SJSA1 (cell line): Measurements from ENCODE around the gene TMEM30B. TPM values are rescaled to one million over a fixed set of nuclear protein-coding genes. Genes with fewer than 3 reads are reported as not detected.
"Not testable (repeated sequence)": the region's sequence is repeated elsewhere in the genome, so short reads cannot be mapped to it uniquely, and the experiment has no call there.

Experiments
- DNase-seq, 2 experiments: peaks; one replicate each; pipeline ENCODE4 v3.0.0-alpha.2; 2015 to 2020; ENCODE audit warnings: low spot score in 2 of 2, low read depth in 1 of 2
- H3K27ac ChIP-seq: fragments of 250-450 bp; sonication (Bioruptor Pico); 2 replicates; pipeline ENCODE4 v1.5.1; 2020; ENCODE audit warnings: mild to moderate bottlenecking, moderate library complexity
- H3K27me3 ChIP-seq: fragments of 250-450 bp; sonication (Bioruptor Pico); replicated peaks from 2 replicates; pipeline ENCODE4 v1.5.1; 2020; ENCODE audit warnings: mild to moderate bottlenecking, moderate library complexity
- H3K36me3 ChIP-seq: fragments of 250-450 bp; sonication (Bioruptor Pico); 2 replicates; pipeline ENCODE4 v1.5.1; 2020; ENCODE audit warnings: mild to moderate bottlenecking
- H3K4me1 ChIP-seq: fragments of 250-450 bp; sonication (Bioruptor Pico); replicated peaks from 2 replicates; pipeline ENCODE4 v1.6.1; 2021; ENCODE audit warnings: mild to moderate bottlenecking
- H3K4me3 ChIP-seq: fragments of 250-450 bp; sonication (Bioruptor Pico); 2 replicates; pipeline ENCODE4 v1.5.1; 2020; ENCODE audit warnings: mild to moderate bottlenecking
- H3K9me3 ChIP-seq: fragments of 250-450 bp; sonication (Bioruptor Pico); replicated peaks from 2 replicates; pipeline ENCODE4 v1.5.1; 2020; ENCODE audit warnings: mild to moderate bottlenecking
- total RNA-seq: library from RNA; depleted of rRNA; stranded (reverse); fragments of >200 nt; shearing (Covaris generic); gene quantifications from 2 replicates; pipeline ENCODE4 v1.2.3, GENCODE V29; 2014

Gene TMEM30B
- total RNA-seq, 1 experiment from 2014 or later: not detected

GRCh38 chr14:61254808-61255526, 26.2 kb downstream of the TMEM30B start:
- no peak for DNase-seq
- Histone ChIP-seq H3K4me3 (no peak overlapping the region), H3K9me3 (no peaks in the 10 kb centered on the region), H3K27ac (no peak overlapping the region), H3K36me3 (no peaks in the 10 kb centered on the region), H3K4me1 (peaks cover 42% of the 10 kb centered on the region), H3K27me3 (no peaks in the 10 kb centered on the region)

DNA sequence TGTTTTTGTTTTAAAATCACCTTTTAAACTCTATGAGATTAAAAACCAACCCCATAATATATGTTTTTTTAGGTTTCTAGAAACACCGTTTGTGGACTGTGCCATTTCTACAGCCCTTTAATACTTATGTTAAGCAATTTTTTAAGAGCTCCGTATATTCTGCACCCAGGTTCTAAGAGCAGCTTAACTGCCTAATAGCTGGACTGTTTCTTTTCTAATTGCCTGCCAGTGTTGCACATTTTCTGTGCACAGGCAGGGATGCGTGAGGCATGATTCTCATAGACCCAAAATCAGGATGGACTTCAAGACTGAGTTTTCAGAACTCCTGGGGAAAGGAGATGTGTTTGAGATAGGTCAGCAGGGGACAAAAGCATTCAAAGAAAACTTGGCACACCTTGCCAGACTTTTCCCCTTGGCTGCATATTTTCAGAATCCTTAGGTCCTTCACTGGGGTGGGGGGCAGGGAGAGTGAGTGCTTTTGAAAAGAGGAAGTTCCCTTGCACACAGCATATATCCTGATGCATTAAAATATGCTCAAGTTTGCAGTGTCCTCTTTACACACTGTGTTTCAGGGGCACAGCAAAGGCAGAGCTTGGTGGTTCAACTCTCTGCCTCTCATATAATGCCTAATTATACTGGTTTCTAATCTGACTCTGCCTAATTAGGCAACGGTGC, 27.9 kb downstream of the TMEM30B start:
- no peak overlapping the region for H3K27ac ChIP-seq
- no peaks in the 10 kb centered on the region for H3K9me3 ChIP-seq
- H3K4me1 ChIP-seq: peaks cover 27% of the 10 kb centered on the region

DNA sequence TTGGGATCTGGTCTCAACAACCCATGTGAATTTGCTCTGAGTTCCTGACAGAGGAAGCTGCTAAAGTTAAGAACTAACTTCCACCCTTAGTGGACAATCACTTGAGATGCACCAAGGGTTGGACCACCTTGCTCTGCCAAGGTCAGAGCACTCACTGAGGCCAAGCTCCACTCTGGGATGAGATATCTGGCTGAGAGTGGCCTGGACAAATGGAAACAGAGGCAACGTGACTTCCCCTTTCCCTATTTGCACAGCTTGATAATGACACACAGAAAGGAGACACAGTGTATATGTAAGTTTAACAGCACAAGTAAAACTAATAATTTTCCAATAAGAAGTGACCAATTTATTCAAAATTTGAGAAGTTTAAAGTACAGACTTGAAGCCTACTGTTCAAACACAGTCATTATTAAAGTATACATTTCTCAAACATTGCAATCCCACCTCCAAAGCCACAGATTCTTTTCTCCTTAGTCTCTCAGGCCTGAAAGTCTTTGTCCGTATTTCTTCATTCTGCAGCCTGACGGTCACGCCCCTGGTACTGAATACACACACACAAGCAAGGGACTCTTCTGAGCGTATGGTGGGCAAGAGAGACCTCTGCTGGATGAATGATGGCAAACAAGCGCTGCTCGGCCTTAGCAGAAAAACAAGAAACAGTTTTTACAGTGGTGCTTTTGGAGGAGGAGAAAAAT, 28.6 kb downstream of the TMEM30B start:
- Histone ChIP-seq H3K36me3 (no peaks in the 10 kb centered on the region), H3K4me1 (peaks cover 26% of the 10 kb centered on the region), H3K27me3 (no peaks in the 10 kb centered on the region), H3K9me3 (no peaks in the 10 kb centered on the region), H3K4me3 (no peak overlapping the region), H3K27ac (peak overlapping the region; percentile 87)
- peak; percentile 84 to 91 for DNase-seq

More for the DNA sequence above, 27.9 kb downstream of the TMEM30B start:
- Histone ChIP-seq H3K4me3 (no peak overlapping the region), H3K27me3 (no peaks in the 10 kb centered on the region), H3K36me3 (no peaks in the 10 kb centered on the region)
- no peak for DNase-seq

DNA sequence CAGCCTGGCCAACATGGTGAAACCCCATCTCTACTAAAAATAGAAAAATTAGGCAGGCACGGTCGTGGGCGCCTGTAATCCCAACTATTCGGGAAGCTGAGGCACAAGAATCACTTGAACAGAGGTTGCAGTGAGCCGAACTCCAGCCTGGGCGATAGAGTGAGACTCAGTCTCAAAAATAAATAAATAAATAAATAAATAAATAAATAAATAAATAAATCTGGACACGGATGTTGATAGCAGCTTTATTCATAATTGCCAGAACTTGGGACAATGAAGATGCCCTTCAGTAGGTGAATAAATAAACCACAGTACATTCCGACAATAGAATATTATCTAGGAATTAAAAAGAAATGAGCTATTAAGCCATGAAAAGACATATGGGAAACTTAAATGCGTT, 31.1 kb downstream of the TMEM30B start:
- Histone ChIP-seq H3K27ac (no peak overlapping the region), H3K36me3 (no peaks in the 10 kb centered on the region), H3K27me3 (no peaks in the 10 kb centered on the region), H3K4me1 (peaks cover 29% of the 10 kb centered on the region), H3K4me3 (no peak overlapping the region), H3K9me3 (no peaks in the 10 kb centered on the region)
- no peak for DNase-seq

DNA sequence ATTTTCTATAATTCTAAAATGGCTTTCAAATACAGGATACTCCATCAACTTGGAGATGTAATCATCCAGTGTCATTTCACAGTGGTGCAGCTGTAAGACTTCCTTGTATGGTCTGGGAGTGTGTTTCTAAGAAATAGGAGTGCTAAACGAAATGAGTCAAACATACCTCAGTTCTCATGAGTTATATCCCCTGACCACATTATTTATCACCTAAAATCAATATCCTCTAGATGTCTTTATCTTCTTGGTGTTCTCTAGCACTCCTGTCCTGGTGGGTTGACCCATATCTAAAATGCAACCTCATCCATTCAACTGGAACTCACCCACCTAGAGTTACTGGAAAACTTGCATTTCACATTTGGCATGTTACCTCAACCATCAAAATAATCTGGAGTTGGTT, 33.2 kb downstream of the TMEM30B start:
- Histone ChIP-seq H3K36me3 (no peaks in the 10 kb centered on the region), H3K27ac (no peak overlapping the region), H3K27me3 (no peaks in the 10 kb centered on the region), H3K9me3 (no peaks in the 10 kb centered on the region), H3K4me3 (no peak overlapping the region), H3K4me1 (peaks cover 34% of the 10 kb centered on the region)
- DNase-seq: no peak

DNA sequence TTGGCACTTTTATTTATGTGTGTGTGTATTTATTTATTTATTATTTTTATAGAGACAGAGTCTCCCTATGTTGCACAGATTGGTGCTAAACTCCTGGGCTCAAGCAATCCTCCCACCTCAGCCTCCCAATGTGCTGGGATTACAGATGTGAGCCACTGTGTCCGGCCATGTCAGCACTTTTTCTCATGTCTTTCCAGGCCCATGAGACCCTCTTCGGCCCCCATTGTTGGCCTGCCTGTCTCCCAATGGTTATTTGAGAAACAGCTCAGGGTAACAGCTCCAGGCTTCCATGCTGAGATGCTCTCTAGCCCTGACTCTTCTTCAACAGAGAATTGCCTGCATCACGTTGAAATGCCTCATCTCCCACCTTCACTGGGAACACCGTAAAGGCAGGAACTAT, 34.4 kb downstream of the TMEM30B start:
- no peak for DNase-seq
- Histone ChIP-seq H3K9me3 (no peaks in the 10 kb centered on the region), H3K27me3 (no peaks in the 10 kb centered on the region), H3K4me1 (peaks cover 25% of the 10 kb centered on the region), H3K27ac (no peak overlapping the region), H3K36me3 (no peaks in the 10 kb centered on the region), H3K4me3 (no peak overlapping the region)

GRCh38 chr14:61244009-61244408, 37.1 kb downstream of the TMEM30B start:
- H3K4me3 ChIP-seq: no peak overlapping the region
- H3K9me3 ChIP-seq: peaks cover 5% of the 10 kb centered on the region; the same call in 1 of the 2 replicates
- DNase-seq: no peak
- no peak overlapping the region for H3K27ac ChIP-seq
- H3K36me3 ChIP-seq: no peaks in the 10 kb centered on the region
- H3K4me1 ChIP-seq: peaks cover 25% of the 10 kb centered on the region
- H3K27me3 ChIP-seq: no peaks in the 10 kb centered on the region

- no peak for DNase-seq
- peaks cover 5% of the 10 kb centered on the region; the same call in 1 of the 2 replicates for H3K9me3 ChIP-seq
- H3K4me3 ChIP-seq: no peak overlapping the region
- H3K4me1 ChIP-seq: peaks cover 14% of the 10 kb centered on the region
- H3K27me3 ChIP-seq: no peaks in the 10 kb centered on the region
- no peaks in the 10 kb centered on the region for H3K36me3 ChIP-seq
- H3K27ac ChIP-seq: no peak overlapping the region
Measured at GRCh38 chr14:61240206-61240605, 40.9 kb downstream of the TMEM30B start.

DNA sequence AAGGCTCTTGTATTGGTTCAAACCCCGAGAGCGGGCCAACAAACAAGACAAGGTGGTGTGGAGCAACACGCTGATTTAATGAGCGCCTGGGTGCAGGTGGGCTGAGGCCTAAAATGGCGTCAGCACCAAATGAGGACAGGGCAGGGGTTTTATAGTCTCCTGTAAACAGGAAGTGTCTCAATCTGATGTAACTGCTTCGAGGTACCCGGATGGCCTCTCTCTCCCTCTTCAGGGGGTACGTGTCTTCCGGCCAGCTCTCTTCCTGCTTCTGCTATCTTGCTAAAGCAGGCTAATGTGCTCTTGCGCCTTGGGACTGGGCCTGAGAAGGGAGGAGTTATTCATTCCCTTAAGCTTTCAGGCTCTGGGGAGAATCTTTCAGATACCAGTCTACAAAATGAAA, 41.9 kb downstream of the TMEM30B start:
- H3K4me3 ChIP-seq, H3K4me1 ChIP-seq, H3K36me3 ChIP-seq, DNase-seq, H3K27me3 ChIP-seq, H3K9me3 ChIP-seq, H3K27ac ChIP-seq: not testable (repeated sequence)

- no peaks in the 10 kb centered on the region for H3K27me3 ChIP-seq
- no peak overlapping the region for H3K27ac ChIP-seq
- H3K4me1 ChIP-seq: no peaks in the 10 kb centered on the region
- H3K36me3 ChIP-seq: no peaks in the 10 kb centered on the region
- H3K9me3 ChIP-seq: peaks cover 5% of the 10 kb centered on the region; the same call in 1 of the 2 replicates
- no peak overlapping the region for H3K4me3 ChIP-seq
- no peak for DNase-seq
Measured at GRCh38 chr14:61238611-61239245, 42.4 kb downstream of the TMEM30B start.

GRCh38 chr14:61234215-61234916, 46.8 kb downstream of the TMEM30B start:
- Histone ChIP-seq H3K27me3 (no peaks in the 10 kb centered on the region), H3K36me3 (no peaks in the 10 kb centered on the region), H3K27ac (no peak overlapping the region), H3K4me3 (no peak overlapping the region), H3K9me3 (no peaks in the 10 kb centered on the region), H3K4me1 (no peaks in the 10 kb centered on the region)
- no peak for DNase-seq

DNA sequence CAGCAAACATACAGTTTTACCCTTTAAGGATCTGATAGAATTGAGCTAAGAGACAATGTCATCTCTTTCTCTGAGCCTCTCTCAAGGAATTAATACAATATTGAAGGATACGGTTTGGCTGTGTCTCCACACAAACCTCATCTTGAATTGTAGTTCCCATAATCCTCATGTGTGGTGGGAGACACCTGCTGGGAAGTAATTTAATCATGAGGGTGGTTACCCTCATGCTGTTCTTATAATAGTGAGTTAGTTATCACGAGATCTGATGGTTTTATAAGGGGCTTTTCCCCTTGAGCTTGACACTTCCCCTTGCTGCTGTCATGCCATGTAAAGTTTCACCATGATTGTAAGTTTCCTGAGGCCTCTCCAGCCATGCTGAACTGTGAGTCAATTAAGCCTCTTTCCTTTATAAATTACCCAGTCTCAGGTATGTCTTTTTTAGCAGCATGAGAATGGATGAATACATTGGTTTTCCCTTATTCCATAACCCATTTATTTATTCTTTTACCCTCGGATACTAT, 47.6 kb downstream of the TMEM30B start:
- no peaks in the 10 kb centered on the region for H3K9me3 ChIP-seq
- H3K4me1 ChIP-seq: no peaks in the 10 kb centered on the region
- no peak for DNase-seq
- H3K27me3 ChIP-seq: no peaks in the 10 kb centered on the region
- H3K4me3 ChIP-seq: no peak overlapping the region
- no peaks in the 10 kb centered on the region for H3K36me3 ChIP-seq
- no peak overlapping the region for H3K27ac ChIP-seq

DNA sequence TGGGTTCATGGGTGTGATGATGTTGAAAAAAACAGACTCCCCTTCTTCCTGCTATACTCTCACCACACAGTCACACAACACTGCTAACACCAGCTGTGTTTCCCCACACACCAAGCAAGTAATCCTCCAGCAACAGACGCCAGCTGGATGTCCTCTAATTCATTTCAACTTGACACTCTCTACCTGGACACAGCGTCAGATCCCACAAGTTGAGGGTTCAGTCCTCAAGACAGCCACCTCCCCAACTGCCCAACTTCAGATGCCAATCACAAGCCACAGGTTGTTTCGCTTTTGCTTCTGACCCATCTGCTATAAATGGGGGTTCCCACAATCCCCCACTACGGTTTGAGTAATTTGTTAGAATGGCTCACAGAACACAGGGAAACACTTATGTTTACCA, 49.3 kb downstream of the TMEM30B start:
- Histone ChIP-seq H3K27ac (no peak overlapping the region), H3K27me3 (no peaks in the 10 kb centered on the region), H3K9me3 (no peaks in the 10 kb centered on the region), H3K4me1 (peaks cover 8% of the 10 kb centered on the region), H3K36me3 (no peaks in the 10 kb centered on the region), H3K4me3 (no peak overlapping the region)
- DNase-seq: no peak
